Breast epithelium (tissue), 4 donors: ENCODE results near the gene BCAS3. TPM values are rescaled to one million over a fixed set of nuclear protein-coding genes. Genes with fewer than 3 reads are reported as not detected.
A peak's percentile ranks its signal among the peaks of the same experiment; 100 is the strongest.

Source experiments
- DNase-seq, 2 donors: peaks; one replicate each; pipeline ENCODE4 v3.0.0-alpha.2; 2019; ENCODE audit warnings: low spot score in 2 of 2
- H3K27ac ChIP-seq, 2 donors: fragments of 200-600 bp; sonication (generic) in 1 of 2; one replicate each; pipeline ENCODE4 v1.5.1; 2016 to 2019; ENCODE audit warnings: mild to moderate bottlenecking in 1 of 2
- H3K27me3 ChIP-seq, 2 donors: fragments of 200-600 bp; sonication (generic) in 1 of 2; one replicate each; pipeline versions ENCODE4 v1.5.1 to v1.6.0; 2017 to 2019; ENCODE audit warnings: control low read depth in 1 of 2, mild to moderate bottlenecking in 1 of 2
- H3K36me3 ChIP-seq: fragments of 200-600 bp; one replicate; pipeline ENCODE4 v1.5.1; 2019
- H3K4me1 ChIP-seq, 2 donors: fragments of 200-600 bp; sonication (generic); one replicate each; pipeline ENCODE4 v1.5.1; 2016 to 2019; ENCODE audit warnings: control low read depth in 1 of 2
- H3K4me3 ChIP-seq, 3 donors: fragments of 200-600 bp; sonication (generic); 1 replicate in 2 of 3; 2 replicates in 1 of 3; pipeline ENCODE4 v1.5.1; 2016 to 2019; ENCODE audit warnings: mild to moderate bottlenecking in 3 of 3, moderate library complexity in 2 of 3
- H3K9me3 ChIP-seq, 2 donors: fragments of 200-600 bp; sonication (generic) in 1 of 2; one replicate each; pipeline ENCODE4 v1.5.1; 2016 to 2019; ENCODE audit warnings: control low read depth in 1 of 2
- CTCF ChIP-seq, 3 donors: fragments of 450-650 bp; IDR thresholded peaks; one replicate each; pipeline ENCODE4 v1.5.1; 2016 to 2017; ENCODE audit warnings: antibody characterized with exemption in 3 of 3, mild to moderate bottlenecking in 3 of 3, moderate library complexity in 3 of 3
- POLR2A ChIP-seq: fragments of 450-650 bp; IDR thresholded peaks from one replicate; pipeline ENCODE4 v1.6.1; 2016; ENCODE audit warnings: antibody characterized with exemption, mild to moderate bottlenecking, moderate library complexity
- POLR2AphosphoS5 ChIP-seq, 3 donors: sonication (generic); formaldehyde crosslinking; IDR thresholded peaks; one replicate each; pipeline ENCODE4 v1.6.1; 2017; ENCODE audit warnings: antibody characterized with exemption in 3 of 3
- intact Hi-C: fragments of 100-400 bp; cut with DNase I; formaldehyde crosslinking; loops from one replicate; pipeline ENCODE4 v1.15.1; 2023; ENCODE audit warnings: low total_unique reads
- total RNA-seq, 3 donors: library from RNA; depleted of rRNA; stranded (reverse); fragments of >200 nt; gene quantifications; one replicate each; pipeline ENCODE4 v1.1.0, GENCODE V29; 2016

The BCAS3 gene
- total RNA-seq, 3 donors from 2014 or later, result 30.8 to 47.9 (median 31.2) TPM

GRCh38 chr17:61157246-61157886 lies 479.7 kb downstream of the BCAS3 start:
- Histone ChIP-seq H3K4me3 (peak overlapping the region in 2 of 3 donors; percentile 10 to 11), H3K9me3 (no peaks in the 10 kb centered on the region), H3K27me3 (no peaks in the 10 kb centered on the region), H3K36me3 (no peaks in the 10 kb centered on the region), H3K27ac (no peak overlapping the region), H3K4me1 (no peaks in the 10 kb centered on the region)
- intact Hi-C loops, result no loop called here
- TF ChIP-seq POLR2AphosphoS5 (IDR thresholded peaks at IDR 0.05) (no peak), POLR2A (no peak), CTCF (IDR thresholded peaks at IDR 0.05) (no peak)
- DNase-seq, result no peak

GRCh38 chr17:61158376-61158775 lies 480.7 kb downstream of the BCAS3 start:
- intact Hi-C loops, result no loop called here
- H3K27ac ChIP-seq, result no peak overlapping the region

GRCh38 chr17:61159221-61159814 lies 481.7 kb downstream of the BCAS3 start:
- H3K4me1 ChIP-seq, result no peaks in the 10 kb centered on the region
- H3K36me3 ChIP-seq, result no peaks in the 10 kb centered on the region
- DNase-seq, result no peak
- intact Hi-C loops, result no loop called here
- TF ChIP-seq CTCF (IDR thresholded peaks at IDR 0.05) (no peak), POLR2AphosphoS5 (IDR thresholded peaks at IDR 0.05) (no peak), POLR2A (no peak)
- no peaks in the 10 kb centered on the region for H3K27me3 ChIP-seq
- no peak overlapping the region for H3K4me3 ChIP-seq
- H3K9me3 ChIP-seq, result no peaks in the 10 kb centered on the region
- H3K27ac ChIP-seq, result no peak overlapping the region

More at GRCh38 chr17:61158376-61158775, 480.7 kb downstream of the BCAS3 start:
- TF ChIP-seq POLR2A (no peak), CTCF (IDR thresholded peaks at IDR 0.05) (no peak), POLR2AphosphoS5 (IDR thresholded peaks at IDR 0.05) (no peak)
- Histone ChIP-seq H3K4me3 (no peak overlapping the region), H3K9me3 (no peaks in the 10 kb centered on the region), H3K4me1 (no peaks in the 10 kb centered on the region), H3K36me3 (no peaks in the 10 kb centered on the region), H3K27me3 (no peaks in the 10 kb centered on the region)
- DNase-seq, result no peak

GRCh38 chr17:61160204-61160603 lies 482.6 kb downstream of the BCAS3 start:
- Histone ChIP-seq H3K27ac (no peak overlapping the region), H3K4me3 (no peak overlapping the region), H3K27me3 (no peaks in the 10 kb centered on the region), H3K36me3 (no peaks in the 10 kb centered on the region), H3K9me3 (no peaks in the 10 kb centered on the region), H3K4me1 (no peaks in the 10 kb centered on the region)
- no peak for DNase-seq
- intact Hi-C loops, result no loop called here
- TF ChIP-seq POLR2A, result no peak
- no peak for TF ChIP-seq CTCF (IDR thresholded peaks at IDR 0.05)
- no peak for TF ChIP-seq POLR2AphosphoS5 (IDR thresholded peaks at IDR 0.05)

GRCh38 chr17:61160789-61161445 lies 483.3 kb downstream of the BCAS3 start:
- Histone ChIP-seq H3K4me1 (no peaks in the 10 kb centered on the region), H3K9me3 (no peaks in the 10 kb centered on the region), H3K27ac (no peak overlapping the region), H3K4me3 (no peak overlapping the region), H3K27me3 (no peaks in the 10 kb centered on the region), H3K36me3 (no peaks in the 10 kb centered on the region)
- TF ChIP-seq POLR2A, result no peak
- TF ChIP-seq POLR2AphosphoS5 (IDR thresholded peaks at IDR 0.05), result no peak
- TF ChIP-seq CTCF (IDR thresholded peaks at IDR 0.05), result no peak
- intact Hi-C loops, result no loop called here
- no peak for DNase-seq
